CD14-positive monocyte (primary cell): ENCODE measurements around the gene TULP1. TPM values are rescaled to one million over a fixed set of nuclear protein-coding genes. Genes with fewer than 3 reads are reported as not detected.

Source experiments
- DNase-seq, 3 donors: peaks; one replicate each; pipeline ENCODE4 v3.0.0-alpha.2; 2011 to 2022
- H2AFZ ChIP-seq: 2 replicates; pipeline ENCODE4 v1.6.0; 2012; ENCODE audit warnings: mild to moderate bottlenecking, low read depth, low read length, inconsistent platforms; ENCODE audit not compliant: insufficient read depth, poor library complexity, severe bottlenecking
- H3K27ac ChIP-seq, 2 donors: 1 replicate in 1 of 2; 2 replicates in 1 of 2; pipeline ENCODE4 v1.5.1; 2012 to 2013; ENCODE audit warnings: low read length in 2 of 2, control low read depth in 1 of 2, inconsistent platforms in 1 of 2, low read depth in 1 of 2, mild to moderate bottlenecking in 1 of 2
- H3K27me3 ChIP-seq, 2 donors: one replicate each; pipeline versions ENCODE4 v1.6.0 to v1.6.1; 2011 to 2013; ENCODE audit warnings: low read length in 2 of 2; ENCODE audit not compliant: control insufficient read depth in 2 of 2, insufficient read depth in 2 of 2
- H3K36me3 ChIP-seq, 2 donors: replicated peaks in 1 of 2; 1 replicate in 1 of 2; 2 replicates in 1 of 2; pipeline versions ENCODE4 v1.5.1 to v1.6.1; 2012 to 2013; ENCODE audit warnings: low read length in 2 of 2, control low read depth in 1 of 2, inconsistent platforms in 1 of 2, mild to moderate bottlenecking in 1 of 2; ENCODE audit not compliant: insufficient read depth in 2 of 2, control insufficient read depth in 1 of 2
- H3K4me1 ChIP-seq, 2 donors: 1 replicate in 1 of 2; 2 replicates in 1 of 2; pipeline versions ENCODE4 v1.5.1 to v1.6.1; 2012 to 2013; ENCODE audit warnings: low read length in 2 of 2, control low read depth in 1 of 2, inconsistent platforms in 1 of 2, mild to moderate bottlenecking in 1 of 2, moderate library complexity in 1 of 2; ENCODE audit not compliant: insufficient read depth in 2 of 2, control insufficient read depth in 1 of 2
- H3K4me2 ChIP-seq: replicated peaks from 2 replicates; pipeline ENCODE3; 2012; ENCODE audit warnings: low read length, moderate library complexity, mild to moderate bottlenecking; ENCODE audit not compliant: poor library complexity, severe bottlenecking; ENCODE audit errors: extremely low read depth
- H3K4me3 ChIP-seq, 3 experiments: fragments of 200-600 bp in 1 of 3; sonication (generic) in 1 of 3; replicated peaks in 1 of 3; 1 replicate in 2 of 3; 2 replicates in 1 of 3; pipeline ENCODE4 v1.5.1; 2011 to 2013; ENCODE audit warnings: low read length in 3 of 3, mild to moderate bottlenecking in 3 of 3, control low read depth in 2 of 3, low read depth in 2 of 3, inconsistent platforms in 1 of 3, moderate library complexity in 1 of 3
- H3K79me2 ChIP-seq: 2 replicates; pipeline ENCODE4 v1.6.0; 2012; ENCODE audit warnings: mild to moderate bottlenecking, control low read depth, inconsistent platforms, low read length, moderate library complexity; ENCODE audit not compliant: insufficient read depth
- H3K9ac ChIP-seq: 2 replicates; pipeline ENCODE4 v1.6.0; 2017; ENCODE audit warnings: low read length, mild to moderate bottlenecking; ENCODE audit not compliant: insufficient read depth, poor library complexity, severe bottlenecking
- H3K9me3 ChIP-seq, 2 donors: replicated peaks in 1 of 2; 1 replicate in 1 of 2; 2 replicates in 1 of 2; pipeline versions ENCODE4 v1.5.1 to v1.6.1; 2012 to 2013; ENCODE audit warnings: low read length in 2 of 2, control low read depth in 1 of 2; ENCODE audit not compliant: control insufficient read depth in 1 of 2, insufficient read depth in 1 of 2
- H4K20me1 ChIP-seq: 2 replicates; pipeline ENCODE4 v1.6.0; 2012; ENCODE audit warnings: mild to moderate bottlenecking, low read length, control low read depth, moderate library complexity; ENCODE audit not compliant: insufficient read depth
- H3K27ac Mint-ChIP-seq, 7 donors: one replicate each; pipeline ENCODE4 v1.8.0; 2020; ENCODE audit warnings: mild to moderate bottlenecking in 7 of 7, mixed read lengths in 7 of 7, moderate library complexity in 6 of 7, inconsistent platforms in 2 of 7
- H3K27me3 Mint-ChIP-seq, 3 donors: one replicate each; pipeline ENCODE4 v1.8.0; 2021 to 2022; ENCODE audit warnings: low read depth in 3 of 3, mild to moderate bottlenecking in 3 of 3, mixed read lengths in 3 of 3, moderate library complexity in 3 of 3, inconsistent platforms in 1 of 3
- H3K36me3 Mint-ChIP-seq, 2 donors: one replicate each; pipeline ENCODE4 v1.8.0; 2020; ENCODE audit warnings: mixed read lengths in 2 of 2, inconsistent platforms in 1 of 2, mild to moderate bottlenecking in 1 of 2
- H3K4me1 Mint-ChIP-seq: one replicate; pipeline ENCODE4 v1.8.0; 2020; ENCODE audit warnings: mild to moderate bottlenecking, mixed read lengths
- H3K4me3 Mint-ChIP-seq, 2 donors: one replicate each; pipeline ENCODE4 v1.8.0; 2020; ENCODE audit warnings: mild to moderate bottlenecking in 2 of 2, mixed read lengths in 2 of 2, moderate library complexity in 1 of 2
- H3K9me3 Mint-ChIP-seq, 7 donors: one replicate each; pipeline ENCODE4 v1.8.0; 2020 to 2022; ENCODE audit warnings: mixed read lengths in 7 of 7, mild to moderate bottlenecking in 6 of 7, moderate library complexity in 6 of 7, inconsistent platforms in 2 of 7
- WGBS: methylation state at CpG from one replicate; pipeline ENCODE4 v1.1.5; 2013; ENCODE audit warnings: missing lambda C conversion rate; ENCODE audit not compliant: insufficient coverage; 5-methylcytosine and 5-hydroxymethylcytosine counted together
- intact Hi-C, 2 donors: fragments of 100-400 bp; cut with micrococcal nuclease; formaldehyde crosslinking; loops; one replicate each; pipeline versions ENCODE4 v1.15.0 to v1.15.1; 2023
- polyA plus RNA-seq, 3 donors: library from polyadenylated mRNA; depleted of rRNA in 1 of 3; unstranded in 2 of 3; stranded (reverse) in 1 of 3; fragments of 300-500 nt in 2 of 3; fragments of >200 nt in 1 of 3; fragmentation: Illumina TruSeq in 2 of 3; gene quantifications; 1 replicate in 2 of 3; 2 replicates in 1 of 3; pipeline ENCODE4 v1.2.3, GENCODE V29; 2012 to 2021
- TF ChIP-seq, protein P1 (sequence below): fragments of 200-600 bp; IDR thresholded peaks from one replicate; pipeline ENCODE4 v1.8.0; 2022; ENCODE audit warnings: antibody characterized with exemption, mild to moderate bottlenecking

TULP1 gene
- polyA plus RNA-seq, 3 donors: not detected

DNA sequence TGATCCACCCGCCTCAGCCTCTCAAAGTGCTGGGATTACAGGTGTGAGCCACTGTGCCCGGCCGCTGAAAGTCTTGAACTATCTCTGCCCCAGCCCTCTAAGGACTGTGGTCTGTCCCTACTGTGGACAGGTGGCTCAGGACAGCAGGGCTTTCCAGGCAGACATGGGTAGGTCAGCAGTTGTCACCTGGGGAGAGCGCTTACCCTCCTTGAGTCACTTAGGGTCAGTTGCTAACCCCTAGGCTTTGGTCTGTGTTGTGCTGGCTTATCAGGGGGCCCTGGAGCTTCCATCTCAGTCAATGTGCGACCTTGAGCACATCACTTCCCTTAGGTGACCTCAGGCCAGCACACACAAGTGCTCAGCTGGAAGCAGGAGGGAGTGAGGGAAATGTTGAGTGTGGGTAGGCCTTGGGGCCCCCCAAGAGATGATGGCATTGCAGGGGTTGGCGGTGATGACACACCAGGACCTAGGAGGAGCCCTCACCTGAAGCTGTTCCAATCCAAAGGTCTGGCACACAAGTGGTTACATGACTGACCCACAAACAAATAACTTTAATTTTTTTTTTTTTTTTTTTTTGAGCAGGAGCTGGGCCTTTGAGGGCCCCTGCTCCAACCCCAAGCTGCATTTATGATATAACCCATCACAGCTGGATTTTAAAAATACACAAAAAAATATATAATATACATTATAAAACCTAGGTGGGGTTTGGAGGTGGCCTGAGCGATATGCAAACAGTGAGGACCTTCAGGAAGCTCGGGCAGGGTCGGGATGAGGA is 39.4 kb downstream of the TULP1 start:
- Histone ChIP-seq H3K9ac (no peak overlapping the region), H2AFZ (no peak overlapping the region), H3K79me2 (peaks cover 28% of the 10 kb centered on the region), H3K4me2 (no peak overlapping the region), H3K4me3 (no peak overlapping the region), H3K27me3 (no peaks in the 10 kb centered on the region), H3K36me3 (peaks cover 34 to 49% of the 10 kb centered on the region in 2 donors), H3K27ac (no peak overlapping the region), H3K4me1 (peaks cover 16 to 23% of the 10 kb centered on the region in 2 donors), H3K9me3 (no peaks in the 10 kb centered on the region), H4K20me1 (peaks cover 51% of the 10 kb centered on the region)
- H3K36me3 Mint-ChIP-seq: peaks cover 41 to 53% of the 10 kb centered on the region in 2 donors
- H3K9me3 Mint-ChIP-seq: peaks cover 0 to 5% (median 0%) of the 10 kb centered on the region in 7 donors
- peaks cover 0 to 6% (median 5%) of the 10 kb centered on the region in 3 donors for H3K27me3 Mint-ChIP-seq
- 97% methylated on average over 3 of the region's 9 CpGs for WGBS
- intact Hi-C loops: no loop called here
- TF ChIP-seq, protein P1, sequence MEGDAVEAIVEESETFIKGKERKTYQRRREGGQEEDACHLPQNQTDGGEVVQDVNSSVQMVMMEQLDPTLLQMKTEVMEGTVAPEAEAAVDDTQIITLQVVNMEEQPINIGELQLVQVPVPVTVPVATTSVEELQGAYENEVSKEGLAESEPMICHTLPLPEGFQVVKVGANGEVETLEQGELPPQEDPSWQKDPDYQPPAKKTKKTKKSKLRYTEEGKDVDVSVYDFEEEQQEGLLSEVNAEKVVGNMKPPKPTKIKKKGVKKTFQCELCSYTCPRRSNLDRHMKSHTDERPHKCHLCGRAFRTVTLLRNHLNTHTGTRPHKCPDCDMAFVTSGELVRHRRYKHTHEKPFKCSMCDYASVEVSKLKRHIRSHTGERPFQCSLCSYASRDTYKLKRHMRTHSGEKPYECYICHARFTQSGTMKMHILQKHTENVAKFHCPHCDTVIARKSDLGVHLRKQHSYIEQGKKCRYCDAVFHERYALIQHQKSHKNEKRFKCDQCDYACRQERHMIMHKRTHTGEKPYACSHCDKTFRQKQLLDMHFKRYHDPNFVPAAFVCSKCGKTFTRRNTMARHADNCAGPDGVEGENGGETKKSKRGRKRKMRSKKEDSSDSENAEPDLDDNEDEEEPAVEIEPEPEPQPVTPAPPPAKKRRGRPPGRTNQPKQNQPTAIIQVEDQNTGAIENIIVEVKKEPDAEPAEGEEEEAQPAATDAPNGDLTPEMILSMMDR: no peak
- peaks cover 29% of the 10 kb centered on the region for H3K4me1 Mint-ChIP-seq
- no peak for DNase-seq
- no peak overlapping the region for H3K4me3 Mint-ChIP-seq
- peak overlapping the region in 2 of 7 donors; percentile 46 to 67 for H3K27ac Mint-ChIP-seq

DNA sequence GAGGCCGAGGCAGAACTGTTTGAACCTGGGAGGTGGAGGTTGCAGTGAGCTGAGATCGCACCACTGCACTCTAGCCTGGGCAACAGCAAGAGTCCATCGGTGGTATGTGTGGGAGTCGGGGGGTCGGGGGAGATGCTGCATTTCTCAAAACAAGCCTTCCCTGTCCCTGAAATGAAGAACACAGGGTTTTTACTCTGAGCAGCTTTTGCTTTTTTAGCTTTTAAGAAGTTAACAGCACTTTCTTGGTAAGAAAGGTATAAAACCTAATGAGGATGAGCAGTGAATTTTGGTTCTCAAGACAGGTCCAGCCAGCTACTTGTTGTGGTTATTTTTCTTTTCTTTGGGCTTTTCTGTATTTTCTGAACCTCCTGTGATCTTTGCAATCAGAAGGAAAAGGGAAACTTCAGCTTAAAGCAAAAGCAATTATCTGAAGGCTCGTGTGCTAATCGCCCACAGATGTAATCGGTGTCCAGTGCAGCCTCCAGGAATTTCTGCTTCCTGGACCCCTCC is 40.8 kb downstream of the TULP1 start:
- Histone ChIP-seq H2AFZ (no peak overlapping the region), H3K4me1 (peaks cover 23 to 30% of the 10 kb centered on the region in 2 donors), H3K79me2 (peaks cover 29% of the 10 kb centered on the region), H3K4me3 (no peak overlapping the region), H3K36me3 (peaks cover 34 to 49% of the 10 kb centered on the region in 2 donors), H3K27me3 (no peaks in the 10 kb centered on the region), H4K20me1 (peaks cover 51% of the 10 kb centered on the region), H3K4me2 (no peak overlapping the region), H3K27ac (no peak overlapping the region), H3K9ac (no peak overlapping the region), H3K9me3 (no peaks in the 10 kb centered on the region)
- no peak for DNase-seq
- TF ChIP-seq, protein P1: no peak
- no peak overlapping the region for H3K4me3 Mint-ChIP-seq
- H3K27me3 Mint-ChIP-seq: peaks cover 0 to 8% (median 5%) of the 10 kb centered on the region in 3 donors
- H3K4me1 Mint-ChIP-seq: peaks cover 37% of the 10 kb centered on the region
- peaks cover 42 to 53% of the 10 kb centered on the region in 2 donors for H3K36me3 Mint-ChIP-seq
- H3K27ac Mint-ChIP-seq: peak overlapping the region in 2 of 7 donors; percentile 26 to 41
- intact Hi-C loops: no loop called here
- WGBS: 80% methylated on average over 8 of the region's 8 CpGs
- H3K9me3 Mint-ChIP-seq: peaks cover 0 to 7% (median 0%) of the 10 kb centered on the region in 7 donors
